GM23248 (cell line): Measurements from ENCODE around the gene SOBP.

Experiments
- EZH2 ChIP-seq: fragments of 200-600 bp; sonication (generic); IDR thresholded peaks from 2 replicates; pipeline ENCODE4 v1.6.1; 2018; ENCODE audit warnings: antibody characterized with exemption, mild to moderate bottlenecking; ENCODE audit not compliant: insufficient read depth, poor library complexity, severe bottlenecking
- EZH2phosphoT487 ChIP-seq: fragments of 200-600 bp; sonication (generic); IDR thresholded peaks from 2 replicates; pipeline ENCODE4 v1.6.1; 2018; ENCODE audit warnings: antibody characterized with exemption, moderate library complexity, mild to moderate bottlenecking, low read depth; ENCODE audit not compliant: insufficient read depth

DNA sequence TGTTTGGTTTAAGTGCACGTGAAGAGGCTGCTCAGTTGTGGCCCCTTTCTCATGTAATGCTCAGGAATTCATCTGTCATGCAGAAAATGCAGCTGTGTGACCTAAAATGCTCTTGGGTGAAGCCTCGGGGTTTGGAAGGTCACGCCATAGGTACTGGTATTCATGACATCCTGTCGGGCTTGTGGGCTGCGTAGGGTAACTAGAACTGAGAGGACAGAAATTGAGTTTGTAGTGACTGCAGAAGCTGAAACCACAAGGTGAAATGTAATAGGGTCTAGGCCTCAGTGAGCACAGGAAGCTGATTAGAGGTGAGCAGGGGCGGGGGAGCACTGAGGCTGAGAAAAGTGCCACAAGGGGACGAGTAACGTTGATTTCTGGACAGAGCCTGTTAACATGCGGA lies 128.8 kb downstream of the SOBP start:
- TF ChIP-seq EZH2phosphoT487 (no peak), EZH2 (no peak)
